HepG2 (cell line): ENCODE measurements around the gene CYB561. TPM values are rescaled to one million over a fixed set of nuclear protein-coding genes. Genes with fewer than 3 reads are reported as not detected.

Source experiments
- ATAC-seq: fragments of 200-7000 bp; cut with Tn5 transposase; 3 replicates; pipeline ENCODE4 v1.9.1; 2020; ENCODE audit warnings: mild to moderate bottlenecking, moderate library complexity
- BruUV-seq: library from RNA; stranded (reverse); fragments of 400-500 nt; replicated peaks from 2 replicates; lab custom pipeline; 2021; lab: Mats Ljungman, UMichigan
- CTCF ChIA-PET: fragments of 300-600 bp; formaldehyde crosslinking; extraction: SDS; loops from one replicate; lab custom pipeline; 2021; ENCODE audit warnings: low total read pairs, inconsistent platforms, low intra/inter-chr PET ratio; lab: Yijun Ruan, JAX
- POLR2A ChIA-PET: fragments of 350-600 bp; sonication (Branson Sonifier 250); formaldehyde crosslinking; loops from one replicate; lab custom pipeline; 2020; ENCODE audit warnings: antibody characterized with exemption, inconsistent platforms; lab: Yijun Ruan, JAX
- DNase-seq: peaks from one replicate; pipeline ENCODE4 v3.0.0-alpha.2; 2015; ENCODE audit warnings: low spot score
- FAIRE-seq: peaks from 3 replicates; lab custom pipeline; 2011; peaks lifted over from hg19 to GRCh38; lab: Jason Lieb, UNC
- H2AFZ ChIP-seq: one replicate; pipeline ENCODE4 v1.6.1; 2011; ENCODE audit warnings: low read length, inconsistent platforms
- H3K27ac ChIP-seq: fragments of 300-600 bp; 3 replicates; pipeline ENCODE4 v1.8.0; 2011; ENCODE audit warnings: mixed run types, mild to moderate bottlenecking, mixed read lengths, low read length, inconsistent platforms; ENCODE audit not compliant: insufficient read depth; ENCODE audit errors: extremely low read length
- H3K27me3 ChIP-seq, 2 experiments: fragments of 200-600 bp in 1 of 2; 2 replicates in 1 of 2; 3 replicates in 1 of 2; pipeline versions ENCODE4 v1.6.0 to v1.8.0; 2011; ENCODE audit warnings: low read length in 2 of 2, mild to moderate bottlenecking in 2 of 2, moderate library complexity in 2 of 2, inconsistent platforms in 1 of 2; ENCODE audit not compliant: insufficient read depth in 2 of 2, control insufficient read depth in 1 of 2
- H3K36me3 ChIP-seq, 2 experiments: fragments of 200-600 bp in 1 of 2; replicated peaks in 1 of 2; 2 replicates in 1 of 2; 3 replicates in 1 of 2; pipeline versions ENCODE4 v1.5.1 to v1.8.0; 2011; ENCODE audit warnings: low read length in 2 of 2, inconsistent platforms in 1 of 2; ENCODE audit not compliant: insufficient read depth in 2 of 2, control insufficient read depth in 1 of 2
- H3K4me1 ChIP-seq: 2 replicates; pipeline ENCODE4 v1.5.1; 2012; ENCODE audit warnings: low read length, inconsistent platforms; ENCODE audit not compliant: insufficient read depth
- H3K4me2 ChIP-seq: 2 replicates; pipeline ENCODE4 v1.6.0; 2011; ENCODE audit warnings: low read depth, low read length, inconsistent platforms
- H3K4me3 ChIP-seq, 3 experiments: fragments of 200-600 bp in 1 of 3; sonication (generic), shearing (Covaris generic) in 1 of 3; replicated peaks in 1 of 3; 2 replicates each; pipeline ENCODE4 v1.5.1; 2011 to 2016; ENCODE audit warnings: low read length in 3 of 3, inconsistent platforms in 2 of 3, low read depth in 2 of 3, mild to moderate bottlenecking in 2 of 3, control low read depth in 1 of 3, mixed read lengths in 1 of 3; ENCODE audit not compliant: insufficient read depth in 1 of 3
- H3K79me2 ChIP-seq: one replicate; pipeline ENCODE4 v1.6.1; 2011; ENCODE audit warnings: low read length, inconsistent platforms; ENCODE audit not compliant: insufficient read depth
- H3K9ac ChIP-seq: 2 replicates; pipeline ENCODE4 v1.6.0; 2011; ENCODE audit warnings: mild to moderate bottlenecking, low read depth, low read length, inconsistent platforms; ENCODE audit not compliant: insufficient read depth
- H3K9me3 ChIP-seq: 2 replicates; pipeline ENCODE4 v1.5.1; 2012; ENCODE audit warnings: mild to moderate bottlenecking, low read length
- H4K20me1 ChIP-seq: 2 replicates; pipeline ENCODE4 v1.6.0; 2011; ENCODE audit warnings: inconsistent platforms, mild to moderate bottlenecking, low read length, moderate library complexity; ENCODE audit not compliant: insufficient read depth
- BORCS8-MEF2B ChIP-seq: sonication (generic); formaldehyde crosslinking; IDR thresholded peaks from 2 replicates; pipeline ENCODE4 v1.8.0; 2022; ENCODE audit warnings: mild to moderate bottlenecking, missing genetic modification reagents
- PAX8 ChIP-seq: sonication (generic); formaldehyde crosslinking; IDR thresholded peaks from 2 replicates; pipeline ENCODE4 v1.8.0; 2022; ENCODE audit warnings: mild to moderate bottlenecking, missing genetic modification reagents, borderline replicate concordance
- PHF8 ChIP-seq: sonication (generic); formaldehyde crosslinking; IDR thresholded peaks from 2 replicates; pipeline ENCODE4 v1.5.0; 2020; ENCODE audit warnings: missing genetic modification reagents
- SAFB2 ChIP-seq: sonication (generic); formaldehyde crosslinking; IDR thresholded peaks from 2 replicates; pipeline ENCODE4 v1.5.1; 2020; ENCODE audit warnings: missing genetic modification reagents, low read depth, mild to moderate bottlenecking, borderline replicate concordance
- SRSF4 ChIP-seq: fragments of 200-400 bp; formaldehyde crosslinking; IDR thresholded peaks from one replicate; pipeline ENCODE4 v1.6.1; 2018; ENCODE audit warnings: mild to moderate bottlenecking, low read depth, low read length, moderate library complexity; ENCODE audit not compliant: poor library complexity, severe bottlenecking
- TBX3 ChIP-seq: fragments of 450-650 bp; IDR thresholded peaks from 2 replicates; pipeline ENCODE4 v1.6.1; 2017; ENCODE audit warnings: antibody characterized with exemption, mild to moderate bottlenecking, inconsistent platforms, borderline replicate concordance
- ZNF30 ChIP-seq: sonication (generic); formaldehyde crosslinking; IDR thresholded peaks from 2 replicates; pipeline ENCODE4 v1.5.0; 2020; ENCODE audit warnings: mild to moderate bottlenecking, missing genetic modification reagents
- ZNF446 ChIP-seq: sonication (generic); formaldehyde crosslinking; IDR thresholded peaks from 2 replicates; pipeline ENCODE4 v1.5.0; 2020; ENCODE audit warnings: mild to moderate bottlenecking, missing genetic modification reagents
- ZNF7 ChIP-seq: IDR thresholded peaks from 2 replicates; pipeline ENCODE4 v1.6.1; 2016; ENCODE audit warnings: missing biosample characterization, missing genetic modification reagents
- ZNF777 ChIP-seq: sonication (generic); formaldehyde crosslinking; IDR thresholded peaks from 2 replicates; pipeline ENCODE4 v1.4.0; 2020; ENCODE audit warnings: missing genetic modification reagents
- WGBS: methylation state at CpG from one replicate; pipeline ENCODE4 v1.1.6; 2017; ENCODE audit warnings: low lambda C conversion rate; 5-methylcytosine and 5-hydroxymethylcytosine counted together
- in situ Hi-C: cut with HindIII; loops from 2 replicates; pipeline ENCODE4 v1.10.0; 2017; ENCODE audit warnings: low pct_unique_long_range_greater_than_20kb; ENCODE audit not compliant: extremely low pct_ligation_motif_present
- intact Hi-C: fragments of 100-400 bp; cut with micrococcal nuclease; formaldehyde crosslinking; loops from one replicate; pipeline ENCODE4 v1.10.0; 2022; ENCODE audit not compliant: unreplicated experiment
- polyA plus RNA-seq, 8 experiments: library from polyadenylated mRNA; depleted of rRNA in 3 of 8; stranded (reverse) in 7 of 8; unstranded in 1 of 8; fragments of >200 nt; fragmentation: Illumina TruSeq in 4 of 8; extraction: Trizol in 4 of 8; gene quantifications; 2 replicates each; pipeline versions ENCODE4 v1.2.1 to v1.2.3, GENCODE V29; 2011 to 2016; ENCODE audit warnings: low read depth in 4 of 8, missing spikeins in 1 of 8, mixed read lengths in 1 of 8; ENCODE audit not compliant: insufficient read depth in 1 of 8
- total RNA-seq, 5 experiments: library from RNA; depleted of rRNA; stranded (reverse); fragments of >200 nt; fragmentation: Illumina TruSeq; extraction: Trizol; gene quantifications; 2 replicates each; pipeline ENCODE4 v1.2.3, GENCODE V29; 2016; ENCODE audit warnings: low read depth in 1 of 5
- TF ChIP-seq, protein P1 (sequence below): sonication (generic); formaldehyde crosslinking; IDR thresholded peaks from 2 replicates; pipeline ENCODE4 v1.4.0; 2020; ENCODE audit warnings: missing genetic modification reagents, mild to moderate bottlenecking, borderline replicate concordance
- TF ChIP-seq, protein P2 (sequence below): IDR thresholded peaks from 2 replicates; pipeline ENCODE4 v1.6.1; 2012; ENCODE audit warnings: inconsistent platforms
- TF ChIP-seq, protein P3 (sequence below): sonication (generic); formaldehyde crosslinking; IDR thresholded peaks from 2 replicates; pipeline ENCODE4 v1.5.1; 2020; ENCODE audit warnings: mild to moderate bottlenecking, missing genetic modification reagents, moderate library complexity
- TF ChIP-seq, protein P4 (sequence below): sonication (generic); formaldehyde crosslinking; IDR thresholded peaks from 2 replicates; pipeline ENCODE4 v1.4.0; 2020; ENCODE audit warnings: missing genetic modification reagents

The CYB561 gene
- total and polyA plus RNA-seq, 2 of the 13 experiments (the other 11 are each of a cell fraction or from before 2014, with no cell fraction given): 1.5 to 6.7 TPM

DNA sequence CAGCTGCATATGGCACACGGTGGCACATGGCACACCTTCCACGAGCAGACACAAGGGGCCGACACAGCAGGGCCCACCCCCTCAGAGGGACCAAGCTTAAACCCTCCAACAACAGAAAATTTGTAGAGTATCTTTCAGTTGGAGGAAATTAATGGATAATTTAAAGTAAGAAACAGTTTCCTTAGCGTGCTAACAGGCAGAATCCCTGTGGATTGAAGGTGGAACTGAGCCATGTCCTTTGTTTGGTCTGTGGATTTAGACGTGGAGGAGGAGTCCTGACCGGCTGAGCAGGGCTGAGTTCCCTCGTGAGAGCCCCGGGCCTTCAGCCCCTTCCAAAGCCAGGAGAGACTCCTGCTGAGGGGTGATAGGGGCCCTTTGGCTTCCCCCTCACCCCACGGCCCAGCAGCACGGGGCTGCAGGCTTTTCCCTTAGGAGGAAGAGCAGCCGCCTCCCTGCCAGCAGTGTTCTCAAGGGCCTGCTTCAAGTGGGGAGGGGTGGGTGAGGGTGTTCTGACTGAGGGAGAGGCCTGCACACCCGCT is 1.4 kb upstream of the CYB561 start:
- no peak overlapping the region for H2AFZ ChIP-seq
- no peak overlapping the region; a peak in 1 of 6 replicates for H3K4me3 ChIP-seq
- no peak overlapping the region for H3K27ac ChIP-seq
- FAIRE-seq (no peak), ATAC-seq (no peak), DNase-seq (no peak)
- ChIA-PET POLR2A (no interaction called here), CTCF (no interaction called here)
- peaks cover 15% of the 10 kb centered on the region for H3K4me1 ChIP-seq
- no peaks in the 10 kb centered on the region for H3K79me2 ChIP-seq
- 21% methylated on average over 8 of the region's 12 CpGs for WGBS
- in situ Hi-C loops (no loop called here), intact Hi-C loops (loop anchor here (2.0 kb wide), 1 partner anchor 31 kb away; no protein-coding TSS in a partner anchor)
- H3K27me3 ChIP-seq: peaks cover 5 to 45% of the 10 kb centered on the region in 2 experiments; a peak in 4 of 5 replicates
- no peaks in the 10 kb centered on the region for H4K20me1 ChIP-seq
- H3K9me3 ChIP-seq: no peaks in the 10 kb centered on the region
- H3K4me2 ChIP-seq: peak overlapping the region; percentile 34; the same call in 1 of the 2 replicates
- BruUV-seq: no TSS peak
- H3K36me3 ChIP-seq: no peaks in the 10 kb centered on the region
- H3K9ac ChIP-seq: no peak overlapping the region
- TF ChIP-seq BORCS8-MEF2B (CRISPR knock-in tag) (0 out of 2 replicates have a peak, but pooled peaks have one; percentile 33), ZNF777 (no peak), SRSF4 (no peak), TBX3 (no peak), ZNF446 (no peak), SAFB2 (CRISPR knock-in tag) (peak; percentile 48; the same call in 1 of the 2 replicates), ZNF30 (no peak), PAX8 (CRISPR knock-in tag) (no peak), ZNF7 (CRISPR knock-in tag) (no peak), PHF8 (0 out of 2 replicates have a peak, but pooled peaks have one; percentile 21)
- TF ChIP-seq, protein P1, sequence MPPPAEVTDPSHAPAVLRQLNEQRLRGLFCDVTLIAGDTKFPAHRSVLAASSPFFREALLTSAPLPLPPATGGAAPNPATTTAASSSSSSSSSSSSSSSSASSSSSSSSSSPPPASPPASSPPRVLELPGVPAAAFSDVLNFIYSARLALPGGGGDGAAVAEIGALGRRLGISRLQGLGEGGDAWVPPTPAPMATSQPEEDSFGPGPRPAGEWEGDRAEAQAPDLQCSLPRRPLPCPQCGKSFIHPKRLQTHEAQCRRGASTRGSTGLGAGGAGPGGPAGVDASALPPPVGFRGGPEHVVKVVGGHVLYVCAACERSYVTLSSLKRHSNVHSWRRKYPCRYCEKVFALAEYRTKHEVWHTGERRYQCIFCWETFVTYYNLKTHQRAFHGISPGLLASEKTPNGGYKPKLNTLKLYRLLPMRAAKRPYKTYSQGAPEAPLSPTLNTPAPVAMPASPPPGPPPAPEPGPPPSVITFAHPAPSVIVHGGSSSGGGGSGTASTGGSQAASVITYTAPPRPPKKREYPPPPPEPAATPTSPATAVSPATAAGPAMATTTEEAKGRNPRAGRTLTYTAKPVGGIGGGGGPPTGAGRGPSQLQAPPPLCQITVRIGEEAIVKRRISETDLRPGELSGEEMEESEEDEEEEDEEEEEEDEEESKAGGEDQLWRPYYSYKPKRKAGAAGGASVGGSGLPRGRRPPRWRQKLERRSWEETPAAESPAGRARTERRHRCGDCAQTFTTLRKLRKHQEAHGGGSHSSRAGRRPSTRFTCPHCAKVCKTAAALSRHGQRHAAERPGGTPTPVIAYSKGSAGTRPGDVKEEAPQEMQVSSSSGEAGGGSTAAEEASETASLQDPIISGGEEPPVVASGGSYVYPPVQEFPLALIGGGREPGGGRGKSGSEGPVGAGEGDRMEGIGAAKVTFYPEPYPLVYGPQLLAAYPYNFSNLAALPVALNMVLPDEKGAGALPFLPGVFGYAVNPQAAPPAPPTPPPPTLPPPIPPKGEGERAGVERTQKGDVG (CRISPR knock-in tag): no peak
- TF ChIP-seq, protein P2, sequence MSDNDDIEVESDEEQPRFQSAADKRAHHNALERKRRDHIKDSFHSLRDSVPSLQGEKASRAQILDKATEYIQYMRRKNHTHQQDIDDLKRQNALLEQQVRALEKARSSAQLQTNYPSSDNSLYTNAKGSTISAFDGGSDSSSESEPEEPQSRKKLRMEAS: 0 out of 2 replicates have a peak, but pooled peaks have one; percentile 24
- TF ChIP-seq, protein P3, sequence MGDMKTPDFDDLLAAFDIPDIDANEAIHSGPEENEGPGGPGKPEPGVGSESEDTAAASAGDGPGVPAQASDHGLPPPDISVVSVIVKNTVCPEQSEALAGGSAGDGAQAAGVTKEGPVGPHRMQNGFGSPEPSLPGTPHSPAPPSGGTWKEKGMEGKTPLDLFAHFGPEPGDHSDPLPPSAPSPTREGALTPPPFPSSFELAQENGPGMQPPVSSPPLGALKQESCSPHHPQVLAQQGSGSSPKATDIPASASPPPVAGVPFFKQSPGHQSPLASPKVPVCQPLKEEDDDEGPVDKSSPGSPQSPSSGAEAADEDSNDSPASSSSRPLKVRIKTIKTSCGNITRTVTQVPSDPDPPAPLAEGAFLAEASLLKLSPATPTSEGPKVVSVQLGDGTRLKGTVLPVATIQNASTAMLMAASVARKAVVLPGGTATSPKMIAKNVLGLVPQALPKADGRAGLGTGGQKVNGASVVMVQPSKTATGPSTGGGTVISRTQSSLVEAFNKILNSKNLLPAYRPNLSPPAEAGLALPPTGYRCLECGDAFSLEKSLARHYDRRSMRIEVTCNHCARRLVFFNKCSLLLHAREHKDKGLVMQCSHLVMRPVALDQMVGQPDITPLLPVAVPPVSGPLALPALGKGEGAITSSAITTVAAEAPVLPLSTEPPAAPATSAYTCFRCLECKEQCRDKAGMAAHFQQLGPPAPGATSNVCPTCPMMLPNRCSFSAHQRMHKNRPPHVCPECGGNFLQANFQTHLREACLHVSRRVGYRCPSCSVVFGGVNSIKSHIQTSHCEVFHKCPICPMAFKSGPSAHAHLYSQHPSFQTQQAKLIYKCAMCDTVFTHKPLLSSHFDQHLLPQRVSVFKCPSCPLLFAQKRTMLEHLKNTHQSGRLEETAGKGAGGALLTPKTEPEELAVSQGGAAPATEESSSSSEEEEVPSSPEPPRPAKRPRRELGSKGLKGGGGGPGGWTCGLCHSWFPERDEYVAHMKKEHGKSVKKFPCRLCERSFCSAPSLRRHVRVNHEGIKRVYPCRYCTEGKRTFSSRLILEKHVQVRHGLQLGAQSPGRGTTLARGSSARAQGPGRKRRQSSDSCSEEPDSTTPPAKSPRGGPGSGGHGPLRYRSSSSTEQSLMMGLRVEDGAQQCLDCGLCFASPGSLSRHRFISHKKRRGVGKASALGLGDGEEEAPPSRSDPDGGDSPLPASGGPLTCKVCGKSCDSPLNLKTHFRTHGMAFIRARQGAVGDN (CRISPR knock-in tag): peak; percentile 3; the same call in 1 of the 2 replicates
- TF ChIP-seq, protein P4, sequence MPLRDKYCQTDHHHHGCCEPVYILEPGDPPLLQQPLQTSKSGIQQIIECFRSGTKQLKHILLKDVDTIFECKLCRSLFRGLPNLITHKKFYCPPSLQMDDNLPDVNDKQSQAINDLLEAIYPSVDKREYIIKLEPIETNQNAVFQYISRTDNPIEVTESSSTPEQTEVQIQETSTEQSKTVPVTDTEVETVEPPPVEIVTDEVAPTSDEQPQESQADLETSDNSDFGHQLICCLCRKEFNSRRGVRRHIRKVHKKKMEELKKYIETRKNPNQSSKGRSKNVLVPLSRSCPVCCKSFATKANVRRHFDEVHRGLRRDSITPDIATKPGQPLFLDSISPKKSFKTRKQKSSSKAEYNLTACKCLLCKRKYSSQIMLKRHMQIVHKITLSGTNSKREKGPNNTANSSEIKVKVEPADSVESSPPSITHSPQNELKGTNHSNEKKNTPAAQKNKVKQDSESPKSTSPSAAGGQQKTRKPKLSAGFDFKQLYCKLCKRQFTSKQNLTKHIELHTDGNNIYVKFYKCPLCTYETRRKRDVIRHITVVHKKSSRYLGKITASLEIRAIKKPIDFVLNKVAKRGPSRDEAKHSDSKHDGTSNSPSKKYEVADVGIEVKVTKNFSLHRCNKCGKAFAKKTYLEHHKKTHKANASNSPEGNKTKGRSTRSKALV: 0 out of 2 replicates have a peak, but pooled peaks have one; percentile 32
